ENCODE data around the gene MAP3K2. TPM values are rescaled to one million over a fixed set of nuclear protein-coding genes. Genes with fewer than 3 reads are reported as not detected.

MAP3K2 gene
- total and polyA plus RNA-seq, 2 experiments from 2014 or later: 10.2 to 23.5 TPM

DNA sequence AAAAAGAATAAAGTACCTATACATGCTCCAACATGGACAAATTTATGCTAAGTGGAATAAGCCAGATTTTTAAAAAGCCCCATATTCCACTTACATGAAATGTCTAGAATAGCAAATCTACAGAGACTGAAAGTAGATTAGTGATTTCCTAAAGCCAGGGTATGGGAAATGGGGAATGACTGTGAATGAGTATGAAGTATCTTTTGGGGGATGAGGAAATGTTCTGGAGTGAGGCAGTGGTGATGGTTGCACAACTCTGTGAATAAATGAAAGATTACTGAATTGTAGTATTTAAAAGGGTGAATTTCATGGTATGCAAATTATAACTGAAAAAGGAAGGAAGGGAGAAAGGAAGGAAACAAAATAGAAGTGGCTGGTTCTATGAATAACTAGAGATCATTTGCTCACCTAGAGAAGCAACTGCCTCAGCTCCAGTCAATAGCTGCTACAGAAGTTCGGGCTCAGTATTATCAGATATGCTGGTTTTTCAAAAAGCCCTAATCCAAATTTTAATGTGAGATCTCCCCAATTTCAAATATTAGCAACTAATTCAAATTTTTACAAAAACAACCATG lies 39.3 kb downstream of the MAP3K2 start (continued):
- TF ChIP-seq STAT1 (IDR thresholded peaks at IDR 0.05; ENCODE audit: unreplicated experiment): no peak
- TF ChIP-seq, protein P1, sequence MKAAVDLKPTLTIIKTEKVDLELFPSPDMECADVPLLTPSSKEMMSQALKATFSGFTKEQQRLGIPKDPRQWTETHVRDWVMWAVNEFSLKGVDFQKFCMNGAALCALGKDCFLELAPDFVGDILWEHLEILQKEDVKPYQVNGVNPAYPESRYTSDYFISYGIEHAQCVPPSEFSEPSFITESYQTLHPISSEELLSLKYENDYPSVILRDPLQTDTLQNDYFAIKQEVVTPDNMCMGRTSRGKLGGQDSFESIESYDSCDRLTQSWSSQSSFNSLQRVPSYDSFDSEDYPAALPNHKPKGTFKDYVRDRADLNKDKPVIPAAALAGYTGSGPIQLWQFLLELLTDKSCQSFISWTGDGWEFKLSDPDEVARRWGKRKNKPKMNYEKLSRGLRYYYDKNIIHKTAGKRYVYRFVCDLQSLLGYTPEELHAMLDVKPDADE (IDR thresholded peaks at IDR 0.05): no peak
- TF ChIP-seq, protein P2, sequence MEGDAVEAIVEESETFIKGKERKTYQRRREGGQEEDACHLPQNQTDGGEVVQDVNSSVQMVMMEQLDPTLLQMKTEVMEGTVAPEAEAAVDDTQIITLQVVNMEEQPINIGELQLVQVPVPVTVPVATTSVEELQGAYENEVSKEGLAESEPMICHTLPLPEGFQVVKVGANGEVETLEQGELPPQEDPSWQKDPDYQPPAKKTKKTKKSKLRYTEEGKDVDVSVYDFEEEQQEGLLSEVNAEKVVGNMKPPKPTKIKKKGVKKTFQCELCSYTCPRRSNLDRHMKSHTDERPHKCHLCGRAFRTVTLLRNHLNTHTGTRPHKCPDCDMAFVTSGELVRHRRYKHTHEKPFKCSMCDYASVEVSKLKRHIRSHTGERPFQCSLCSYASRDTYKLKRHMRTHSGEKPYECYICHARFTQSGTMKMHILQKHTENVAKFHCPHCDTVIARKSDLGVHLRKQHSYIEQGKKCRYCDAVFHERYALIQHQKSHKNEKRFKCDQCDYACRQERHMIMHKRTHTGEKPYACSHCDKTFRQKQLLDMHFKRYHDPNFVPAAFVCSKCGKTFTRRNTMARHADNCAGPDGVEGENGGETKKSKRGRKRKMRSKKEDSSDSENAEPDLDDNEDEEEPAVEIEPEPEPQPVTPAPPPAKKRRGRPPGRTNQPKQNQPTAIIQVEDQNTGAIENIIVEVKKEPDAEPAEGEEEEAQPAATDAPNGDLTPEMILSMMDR (conservative IDR thresholded peaks at IDR 0.05; ENCODE audit: low read depth in 2 of 2): no peak
- no peak for TF ChIP-seq ZNF114 (CRISPR knock-in tag; IDR thresholded peaks at IDR 0.05)
- no peak for TF ChIP-seq POLR2AphosphoS5 (IDR thresholded peaks at IDR 0.05; ENCODE audit: low read depth)
- TF ChIP-seq EZH2 (IDR thresholded peaks at IDR 0.05; ENCODE audit: low read depth, unreplicated experiment): no peak
- no peak for TF ChIP-seq EZH2phosphoT487 (IDR thresholded peaks at IDR 0.05; ENCODE audit: unreplicated experiment)
- TF ChIP-seq ZNF331 (CRISPR knock-in tag; IDR thresholded peaks at IDR 0.05; ENCODE audit: low read depth): no peak
- no peak for TF ChIP-seq JUNB (IDR thresholded peaks at IDR 0.05; ENCODE audit: unreplicated experiment)

DNA sequence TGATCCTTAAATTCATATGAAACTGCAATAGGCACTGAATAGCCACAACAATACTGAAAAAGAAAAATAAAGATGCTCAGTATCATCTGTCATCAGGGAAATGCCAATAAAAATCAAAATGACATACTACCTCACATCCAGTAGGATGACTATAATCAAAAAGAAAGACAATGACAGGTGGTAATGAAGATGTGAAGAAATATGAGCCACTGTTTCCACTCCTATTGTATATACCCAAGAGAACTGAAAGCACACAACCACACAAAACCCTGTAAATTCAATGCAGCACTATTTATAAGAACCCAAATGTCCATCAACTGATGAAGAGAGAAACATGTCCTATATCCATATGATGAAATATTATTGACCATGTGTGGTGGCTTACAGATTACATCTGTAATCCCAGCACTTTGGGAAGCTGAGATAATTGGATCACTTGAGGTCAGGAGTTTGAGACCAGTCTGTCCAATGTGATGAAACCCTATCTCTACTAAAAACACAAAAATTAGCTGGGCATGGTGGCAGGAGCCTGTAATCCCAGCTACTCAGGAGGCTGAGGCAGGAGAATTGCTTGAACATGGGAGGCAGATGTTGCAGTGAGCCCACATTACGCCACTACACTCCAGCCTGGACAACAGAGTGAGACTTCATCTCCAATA lies 39.9 kb downstream of the MAP3K2 start:
- ATAC-seq (no peak), DNase-seq (ENCODE audit: low spot score) (no peak)
- H3K4me3 Mint-ChIP-seq: no peak overlapping the region
- H3K36me3 Mint-ChIP-seq (ENCODE audit: low read depth): peaks cover 9% of the 10 kb centered on the region; the same call in 2 of the 3 replicates
- Histone ChIP-seq H2AFZ (no peak overlapping the region), H3K9me2 (ENCODE audit: insufficient read depth) (no peaks in the 10 kb centered on the region), H3K4me3 (no peak overlapping the region), H3K36me3 (ENCODE audit: insufficient read depth) (no peaks in the 10 kb centered on the region), H3K4me2 (no peak overlapping the region), H4K20me1 (replicated peaks; ENCODE audit: insufficient read depth) (0 out of 2 replicates have a peak, but pooled peaks cover 6% of the 10 kb centered on the region), H3F3A (replicated peaks; ENCODE audit: low read depth) (no peaks in the 10 kb centered on the region), H3K79me2 (replicated peaks; ENCODE audit: insufficient read depth) (peaks cover 81% of the 10 kb centered on the region), H3K4me1 (ENCODE audit: insufficient read depth) (no peaks in the 10 kb centered on the region), H3K27me3 (ENCODE audit: insufficient read depth) (no peaks in the 10 kb centered on the region), H3K27ac (ENCODE audit: low read depth) (no peak overlapping the region)
- no peaks in the 10 kb centered on the region for H3K27me3 Mint-ChIP-seq (ENCODE audit: insufficient read depth, low read depth, poor library complexity)
- no peak overlapping the region for H3K27ac Mint-ChIP-seq
- H3K4me1 Mint-ChIP-seq: peaks cover 2% of the 10 kb centered on the region; the same call in 1 of the 3 replicates
- H3K9me3 Mint-ChIP-seq: peaks cover 6% of the 10 kb centered on the region; the same call in 2 of the 3 replicates
- TF ChIP-seq EZH2 (IDR thresholded peaks at IDR 0.05; ENCODE audit: low read depth, unreplicated experiment) (no peak), ZNF331 (CRISPR knock-in tag; IDR thresholded peaks at IDR 0.05; ENCODE audit: low read depth) (no peak), POLR2AphosphoS5 (IDR thresholded peaks at IDR 0.05; ENCODE audit: low read depth) (no peak)
- TF ChIP-seq, protein P3, sequence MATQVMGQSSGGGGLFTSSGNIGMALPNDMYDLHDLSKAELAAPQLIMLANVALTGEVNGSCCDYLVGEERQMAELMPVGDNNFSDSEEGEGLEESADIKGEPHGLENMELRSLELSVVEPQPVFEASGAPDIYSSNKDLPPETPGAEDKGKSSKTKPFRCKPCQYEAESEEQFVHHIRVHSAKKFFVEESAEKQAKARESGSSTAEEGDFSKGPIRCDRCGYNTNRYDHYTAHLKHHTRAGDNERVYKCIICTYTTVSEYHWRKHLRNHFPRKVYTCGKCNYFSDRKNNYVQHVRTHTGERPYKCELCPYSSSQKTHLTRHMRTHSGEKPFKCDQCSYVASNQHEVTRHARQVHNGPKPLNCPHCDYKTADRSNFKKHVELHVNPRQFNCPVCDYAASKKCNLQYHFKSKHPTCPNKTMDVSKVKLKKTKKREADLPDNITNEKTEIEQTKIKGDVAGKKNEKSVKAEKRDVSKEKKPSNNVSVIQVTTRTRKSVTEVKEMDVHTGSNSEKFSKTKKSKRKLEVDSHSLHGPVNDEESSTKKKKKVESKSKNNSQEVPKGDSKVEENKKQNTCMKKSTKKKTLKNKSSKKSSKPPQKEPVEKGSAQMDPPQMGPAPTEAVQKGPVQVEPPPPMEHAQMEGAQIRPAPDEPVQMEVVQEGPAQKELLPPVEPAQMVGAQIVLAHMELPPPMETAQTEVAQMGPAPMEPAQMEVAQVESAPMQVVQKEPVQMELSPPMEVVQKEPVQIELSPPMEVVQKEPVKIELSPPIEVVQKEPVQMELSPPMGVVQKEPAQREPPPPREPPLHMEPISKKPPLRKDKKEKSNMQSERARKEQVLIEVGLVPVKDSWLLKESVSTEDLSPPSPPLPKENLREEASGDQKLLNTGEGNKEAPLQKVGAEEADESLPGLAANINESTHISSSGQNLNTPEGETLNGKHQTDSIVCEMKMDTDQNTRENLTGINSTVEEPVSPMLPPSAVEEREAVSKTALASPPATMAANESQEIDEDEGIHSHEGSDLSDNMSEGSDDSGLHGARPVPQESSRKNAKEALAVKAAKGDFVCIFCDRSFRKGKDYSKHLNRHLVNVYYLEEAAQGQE (IDR thresholded peaks at IDR 0.05; ENCODE audit: unreplicated experiment): no peak
- TF ChIP-seq, protein P2 (conservative IDR thresholded peaks at IDR 0.05; ENCODE audit: low read depth in 2 of 2): no peak
